GM12865 (cell line): ENCODE results near the gene EXOC4.
"Not testable (repeated sequence)": the region's sequence is repeated elsewhere in the genome, so short reads cannot be mapped to it uniquely, and the experiment has no call there.

Experiments
- DNase-seq: peaks from one replicate; pipeline ENCODE4 v3.0.0; 2010; ENCODE audit warnings: low read depth
- H3K4me3 ChIP-seq: 2 replicates; pipeline ENCODE4 v1.5.1; 2011; ENCODE audit warnings: mild to moderate bottlenecking, low read depth, low read length, control low read depth
- TF ChIP-seq, protein P1 (sequence below): IDR thresholded peaks from 2 replicates; pipeline ENCODE4 v1.5.1; 2011; ENCODE audit warnings: low read length, control low read depth, low read depth, inconsistent platforms; ENCODE audit not compliant: insufficient read depth; ENCODE audit errors: missing control alignments

Gene EXOC4

DNA sequence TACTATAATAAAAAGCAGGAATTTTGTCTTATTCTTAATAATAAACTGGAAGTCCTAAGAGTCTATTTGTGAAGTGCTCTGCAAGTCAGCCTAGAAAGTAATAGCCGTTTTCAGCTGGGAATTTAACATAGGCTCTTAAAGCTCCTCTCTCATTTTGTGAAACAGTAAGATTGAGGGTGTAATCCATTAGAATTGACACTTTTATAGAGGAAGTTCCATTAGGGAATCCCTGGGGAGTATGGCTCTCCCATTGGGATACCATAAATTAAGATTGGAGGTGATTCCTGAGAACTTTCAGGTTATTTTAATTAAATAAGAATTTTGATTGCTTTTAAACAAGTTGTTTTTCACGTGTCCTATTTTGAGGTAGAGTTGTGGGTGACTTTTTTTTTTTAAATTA, 68.0 kb downstream of the EXOC4 start:
- TF ChIP-seq, protein P1, sequence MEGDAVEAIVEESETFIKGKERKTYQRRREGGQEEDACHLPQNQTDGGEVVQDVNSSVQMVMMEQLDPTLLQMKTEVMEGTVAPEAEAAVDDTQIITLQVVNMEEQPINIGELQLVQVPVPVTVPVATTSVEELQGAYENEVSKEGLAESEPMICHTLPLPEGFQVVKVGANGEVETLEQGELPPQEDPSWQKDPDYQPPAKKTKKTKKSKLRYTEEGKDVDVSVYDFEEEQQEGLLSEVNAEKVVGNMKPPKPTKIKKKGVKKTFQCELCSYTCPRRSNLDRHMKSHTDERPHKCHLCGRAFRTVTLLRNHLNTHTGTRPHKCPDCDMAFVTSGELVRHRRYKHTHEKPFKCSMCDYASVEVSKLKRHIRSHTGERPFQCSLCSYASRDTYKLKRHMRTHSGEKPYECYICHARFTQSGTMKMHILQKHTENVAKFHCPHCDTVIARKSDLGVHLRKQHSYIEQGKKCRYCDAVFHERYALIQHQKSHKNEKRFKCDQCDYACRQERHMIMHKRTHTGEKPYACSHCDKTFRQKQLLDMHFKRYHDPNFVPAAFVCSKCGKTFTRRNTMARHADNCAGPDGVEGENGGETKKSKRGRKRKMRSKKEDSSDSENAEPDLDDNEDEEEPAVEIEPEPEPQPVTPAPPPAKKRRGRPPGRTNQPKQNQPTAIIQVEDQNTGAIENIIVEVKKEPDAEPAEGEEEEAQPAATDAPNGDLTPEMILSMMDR, result no peak
- no peak for DNase-seq
- H3K4me3 ChIP-seq, result no peak overlapping the region

DNA sequence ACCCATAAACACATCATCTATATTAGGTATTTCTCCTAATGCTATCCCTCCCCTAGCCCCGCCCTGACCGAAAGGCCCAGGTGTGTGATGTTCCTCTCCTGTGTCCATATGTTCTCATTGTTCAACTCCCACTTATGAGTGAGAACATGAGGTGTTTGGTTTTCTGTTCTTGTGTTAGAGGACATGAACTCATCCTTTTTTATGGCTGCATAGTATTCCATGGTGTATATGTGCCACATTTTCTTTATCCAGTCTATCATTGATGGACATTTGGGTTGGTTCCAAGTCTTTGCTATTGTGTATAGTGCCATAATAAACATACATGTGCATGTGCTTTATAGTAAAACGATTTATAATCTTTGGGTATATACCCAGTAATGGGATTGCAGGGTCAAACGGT, 68.5 kb downstream of the EXOC4 start:
- not testable (repeated sequence) for H3K4me3 ChIP-seq, DNase-seq

DNA sequence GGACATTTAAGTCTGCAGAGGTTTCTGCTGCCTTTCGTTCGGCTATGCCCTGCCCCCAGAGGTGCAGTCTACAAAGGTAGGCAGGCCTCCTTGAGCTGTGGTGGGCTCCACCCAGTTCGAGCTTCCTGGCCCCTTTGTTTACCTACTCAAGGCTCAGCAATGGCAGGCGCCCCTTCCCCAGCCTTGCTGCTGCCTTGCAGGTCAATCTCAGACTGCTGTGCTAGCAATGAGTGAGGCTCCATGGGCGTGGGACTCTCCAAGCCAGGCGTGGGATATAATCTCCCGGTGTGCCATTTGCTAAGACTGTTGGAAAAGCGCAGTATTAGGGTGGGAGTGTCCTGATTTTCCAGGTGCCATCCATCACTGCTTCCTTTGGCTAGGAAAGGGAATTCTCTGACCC, 73.9 kb downstream of the EXOC4 start:
- not testable (repeated sequence) for DNase-seq, H3K4me3 ChIP-seq

DNA sequence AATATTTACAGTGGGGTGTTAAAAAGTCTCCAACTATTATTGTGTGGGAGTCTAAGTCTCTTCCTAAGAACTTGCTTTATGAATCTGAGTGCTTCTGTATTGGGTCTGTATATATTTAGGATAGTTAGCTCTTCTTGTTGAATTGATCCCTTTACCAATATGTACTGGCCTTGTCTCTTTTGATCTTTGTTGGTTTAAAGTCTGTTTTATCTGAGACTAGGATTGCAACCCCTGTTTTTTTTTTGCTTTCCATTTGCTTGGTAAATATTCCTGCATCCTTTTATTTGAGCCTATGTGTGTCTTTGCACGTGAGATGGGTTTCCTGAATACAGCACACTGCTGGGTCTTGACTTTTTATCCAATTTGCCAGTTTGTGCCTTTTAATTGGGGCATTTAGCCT, 75.1 kb downstream of the EXOC4 start:
- not testable (repeated sequence) for DNase-seq, H3K4me3 ChIP-seq

DNA sequence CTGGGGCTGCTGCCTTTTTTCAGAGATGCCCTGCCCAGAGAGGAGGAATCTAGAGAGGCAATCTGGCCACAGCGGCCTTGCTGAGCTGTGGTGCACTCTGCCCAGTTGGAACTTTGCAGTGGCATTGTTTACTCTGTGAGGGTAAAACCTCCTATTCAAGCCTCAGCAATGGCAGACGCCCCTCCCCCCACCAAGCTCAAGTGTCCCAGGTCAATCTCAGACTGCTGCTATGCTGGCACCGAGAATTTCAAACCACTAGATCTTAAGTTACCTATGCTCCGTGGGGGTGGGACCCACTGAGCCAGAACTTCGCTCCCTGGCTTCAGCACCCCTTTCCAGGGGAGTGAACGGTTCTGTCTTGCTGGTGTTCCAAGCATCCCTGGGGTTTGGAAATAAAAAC, 77.2 kb downstream of the EXOC4 start:
- TF ChIP-seq, protein P1, result no peak
- no peak overlapping the region for H3K4me3 ChIP-seq
- DNase-seq, result no peak

DNA sequence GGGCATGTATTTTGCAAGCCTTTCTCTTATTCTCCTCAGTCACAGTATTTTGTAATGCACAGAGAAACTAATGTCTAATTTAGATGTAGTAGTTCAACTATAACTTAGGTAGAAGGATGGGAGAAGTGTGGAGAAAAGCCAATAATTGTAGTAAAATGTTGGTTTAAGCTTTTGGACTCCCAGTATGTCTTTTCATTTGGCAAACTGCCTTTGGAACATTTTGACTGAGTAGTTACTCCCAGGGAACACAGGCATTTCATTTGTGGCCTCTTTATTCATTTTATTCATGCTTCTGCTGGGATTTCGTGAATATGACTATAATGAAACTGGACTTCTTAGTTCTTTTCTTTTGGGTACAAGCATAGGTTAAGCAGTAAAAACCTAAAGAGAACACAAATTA, 79.0 kb downstream of the EXOC4 start:
- TF ChIP-seq, protein P1, result no peak
- no peak for DNase-seq
- no peak overlapping the region for H3K4me3 ChIP-seq

DNA sequence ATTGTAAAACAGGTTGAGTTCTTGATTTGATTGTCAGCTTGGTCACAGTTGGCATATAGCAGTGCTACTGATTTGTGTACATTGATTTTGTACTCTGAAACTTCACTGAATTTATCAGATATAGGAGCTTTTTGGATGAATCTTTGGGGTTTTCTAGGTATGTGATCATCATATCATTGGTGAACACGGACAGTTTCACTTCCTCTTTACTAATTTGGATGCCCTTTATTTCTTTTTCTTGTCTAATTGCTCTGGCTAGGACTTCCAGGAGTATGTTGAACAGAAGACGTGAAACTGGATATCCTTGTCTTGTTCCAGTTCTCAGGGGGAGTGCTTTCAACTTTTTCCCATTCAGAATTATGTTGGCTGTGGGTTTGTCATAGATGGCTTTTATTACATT, 86.9 kb downstream of the EXOC4 start:
- peak; percentile 2 for DNase-seq
- TF ChIP-seq, protein P1, result no peak
- H3K4me3 ChIP-seq, result no peak overlapping the region

DNA sequence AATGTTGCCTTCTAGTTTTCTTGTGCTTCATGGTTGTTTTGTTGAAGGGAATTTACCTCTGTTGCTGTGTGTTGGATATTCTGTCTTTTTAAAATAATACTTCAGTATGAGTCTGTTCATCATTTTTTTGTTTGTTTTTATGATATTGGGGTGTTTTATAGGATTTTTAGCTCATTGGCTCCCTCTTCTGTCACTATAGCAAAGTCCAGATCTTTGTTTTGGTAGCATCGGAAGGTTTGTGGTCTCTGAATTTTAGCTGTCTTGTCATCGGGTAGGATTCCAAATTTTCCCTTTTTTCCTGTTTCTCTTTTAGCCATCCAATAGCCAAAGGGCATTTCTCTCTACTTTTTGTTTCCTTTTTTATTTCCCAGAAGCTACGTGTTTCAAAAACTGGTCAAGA, 91.4 kb downstream of the EXOC4 start:
- TF ChIP-seq, protein P1, result peak; percentile 13
- DNase-seq, result peak; percentile 1
- no peak overlapping the region for H3K4me3 ChIP-seq
